IMR-90 (cell line): ENCODE measurements around the gene ZMIZ1. TPM values are rescaled to one million over a fixed set of nuclear protein-coding genes. Genes with fewer than 3 reads are reported as not detected.

Experiments
- ATAC-seq: fragments of 200-7000 bp; cut with Tn5 transposase; 2 replicates; pipeline ENCODE4 v1.9.1; 2020; ENCODE audit warnings: low read depth, mild to moderate bottlenecking, moderate library complexity
- BruUV-seq: library from RNA; stranded (reverse); fragments of 400-500 nt; replicated peaks from 2 replicates; lab custom pipeline; 2021; lab: Mats Ljungman, UMichigan
- CTCF ChIA-PET: fragments of 300-600 bp; formaldehyde crosslinking; extraction: SDS; loops from one replicate; lab custom pipeline; 2021; ENCODE audit warnings: antibody characterized with exemption; lab: Yijun Ruan, JAX
- POLR2A ChIA-PET: fragments of 300-600 bp; sonication (Branson Sonifier 250); formaldehyde crosslinking; loops from one replicate; lab custom pipeline; 2022; ENCODE audit warnings: antibody characterized with exemption; ENCODE audit not compliant: unreplicated experiment; lab: Charles Lee
- DNase-seq: peaks from one replicate; pipeline ENCODE4 v3.0.0; 2013
- H2AFZ ChIP-seq: replicated peaks from 2 replicates; pipeline ENCODE3; 2013; ENCODE audit warnings: low read length, mild to moderate bottlenecking; ENCODE audit not compliant: poor library complexity
- H2AK5ac ChIP-seq: 2 replicates; pipeline ENCODE4 v1.6.1; 2013; ENCODE audit warnings: low read depth, low read length, inconsistent platforms
- H2AK9ac ChIP-seq: replicated peaks from 2 replicates; pipeline ENCODE3; 2013; ENCODE audit warnings: mild to moderate bottlenecking, low read depth, low read length, moderate library complexity; ENCODE audit not compliant: poor library complexity
- H2BK120ac ChIP-seq: 2 replicates; pipeline ENCODE4 v1.6.1; 2013; ENCODE audit warnings: low read depth, low read length, inconsistent platforms
- H2BK15ac ChIP-seq: 3 replicates; pipeline ENCODE4 v1.6.1; 2013; ENCODE audit warnings: low read depth, low read length, inconsistent platforms
- H2BK20ac ChIP-seq: 2 replicates; pipeline ENCODE4 v1.6.1; 2013; ENCODE audit warnings: low read depth, mild to moderate bottlenecking, inconsistent platforms, low read length, moderate library complexity
- H2BK5ac ChIP-seq: 2 replicates; pipeline ENCODE4 v1.6.1; 2013; ENCODE audit warnings: mild to moderate bottlenecking, low read depth, low read length, inconsistent platforms; ENCODE audit not compliant: poor library complexity, severe bottlenecking
- H3K14ac ChIP-seq: replicated peaks from 2 replicates; pipeline ENCODE4 v1.6.1; 2013; ENCODE audit warnings: low read depth, low read length, inconsistent platforms
- H3K18ac ChIP-seq: 2 replicates; pipeline ENCODE4 v1.6.1; 2013; ENCODE audit warnings: low read depth, low read length, control low read depth
- H3K23ac ChIP-seq: 2 replicates; pipeline ENCODE4 v1.6.1; 2013; ENCODE audit warnings: low read depth, low read length, inconsistent platforms
- H3K27ac ChIP-seq: 2 replicates; pipeline ENCODE4 v1.5.1; 2013; ENCODE audit warnings: mild to moderate bottlenecking, control low read depth, low read length; ENCODE audit not compliant: insufficient read depth
- H3K27me3 ChIP-seq: 2 replicates; pipeline ENCODE4 v1.6.1; 2013; ENCODE audit warnings: low read length; ENCODE audit not compliant: control insufficient read depth, insufficient read depth
- H3K36me3 ChIP-seq: 2 replicates; pipeline ENCODE4 v1.6.1; 2013; ENCODE audit warnings: low read length, mixed read lengths; ENCODE audit not compliant: control insufficient read depth, insufficient read depth
- H3K4ac ChIP-seq: 2 replicates; pipeline ENCODE4 v1.6.1; 2013; ENCODE audit warnings: low read depth, low read length, inconsistent platforms
- H3K4me1 ChIP-seq: 2 replicates; pipeline ENCODE4 v1.6.1; 2013; ENCODE audit warnings: low read length, mixed read lengths; ENCODE audit not compliant: control insufficient read depth, insufficient read depth
- H3K4me2 ChIP-seq: 2 replicates; pipeline ENCODE4 v1.6.1; 2013; ENCODE audit warnings: low read depth, mild to moderate bottlenecking, control low read depth, low read length, moderate library complexity
- H3K4me3 ChIP-seq: 2 replicates; pipeline ENCODE4 v1.5.1; 2013; ENCODE audit warnings: low read depth, mild to moderate bottlenecking, control low read depth, low read length, moderate library complexity; ENCODE audit not compliant: insufficient read depth
- H3K56ac ChIP-seq: 2 replicates; pipeline ENCODE4 v1.6.1; 2013; ENCODE audit warnings: low read length, inconsistent platforms; ENCODE audit not compliant: insufficient read depth; ENCODE audit errors: extremely low read depth
- H3K79me1 ChIP-seq, 2 experiments: 2 replicates each; pipeline ENCODE4 v1.6.1; 2013; ENCODE audit warnings: low read length in 2 of 2, inconsistent platforms in 1 of 2, low read depth in 1 of 2
- H3K9ac ChIP-seq: 2 replicates; pipeline ENCODE4 v1.6.1; 2013; ENCODE audit warnings: low read depth, low read length, control low read depth
- H3K9me1 ChIP-seq: 2 replicates; pipeline ENCODE4 v1.6.1; 2013; ENCODE audit warnings: low read length, inconsistent platforms; ENCODE audit not compliant: insufficient read depth
- H3K9me3 ChIP-seq: 2 replicates; pipeline ENCODE4 v1.6.1; 2013; ENCODE audit warnings: low read length; ENCODE audit not compliant: control insufficient read depth, insufficient read depth
- H4K20me1 ChIP-seq: 2 replicates; pipeline ENCODE4 v1.6.1; 2013; ENCODE audit warnings: low read length, inconsistent platforms; ENCODE audit not compliant: insufficient read depth
- H4K5ac ChIP-seq: 2 replicates; pipeline ENCODE4 v1.6.1; 2013; ENCODE audit warnings: mild to moderate bottlenecking, low read depth, low read length, control low read depth
- H4K8ac ChIP-seq, 2 experiments: 2 replicates each; pipeline ENCODE4 v1.6.1; 2013; ENCODE audit warnings: low read depth in 2 of 2, low read length in 2 of 2, control low read depth in 1 of 2, inconsistent platforms in 1 of 2
- H4K91ac ChIP-seq: 2 replicates; pipeline ENCODE4 v1.6.1; 2013; ENCODE audit warnings: low read depth, low read length, inconsistent platforms; ENCODE audit not compliant: insufficient read depth
- CEBPB ChIP-seq: IDR thresholded peaks from 2 replicates; pipeline ENCODE4 v1.6.1; 2012; ENCODE audit warnings: low read depth, low read length, improper control_type of control experiment
- CHD1 ChIP-seq: IDR thresholded peaks from 2 replicates; pipeline ENCODE4 v1.6.1; 2012; ENCODE audit warnings: low read depth, low read length, improper control_type of control experiment
- MAZ ChIP-seq: IDR thresholded peaks from 2 replicates; pipeline ENCODE4 v1.6.1; 2012; ENCODE audit warnings: low read depth, mild to moderate bottlenecking, low read length, improper control_type of control experiment, moderate library complexity, borderline replicate concordance
- NFE2L2 ChIP-seq: fragments of 150-350 bp; IDR thresholded peaks from 2 replicates; pipeline ENCODE4 v1.6.1; 2016; ENCODE audit warnings: low read depth, mild to moderate bottlenecking, low read length
- RCOR1 ChIP-seq: IDR thresholded peaks from 2 replicates; pipeline ENCODE4 v1.6.1; 2012; ENCODE audit warnings: mild to moderate bottlenecking, low read length, improper control_type of control experiment; ENCODE audit not compliant: insufficient replicate concordance
- SMC3 ChIP-seq: fragments of 150-350 bp; IDR thresholded peaks from 2 replicates; pipeline ENCODE4 v1.6.1; 2016; ENCODE audit warnings: low read depth, mild to moderate bottlenecking, antibody characterized with exemption, low read length, moderate library complexity
- USF2 ChIP-seq: fragments of 150-350 bp; IDR thresholded peaks from 2 replicates; pipeline ENCODE4 v1.6.1; 2017; ENCODE audit warnings: mild to moderate bottlenecking, antibody characterized with exemption, low read length, low read depth
- WGBS, 2 experiments: methylation state at CpG; one replicate each; pipeline versions ENCODE4 v1.1.5 to v1.1.7; 2013; ENCODE audit warnings: missing lambda C conversion rate in 2 of 2; ENCODE audit not compliant: insufficient read length in 1 of 2; ENCODE audit errors: extremely low coverage in 2 of 2; 5-methylcytosine and 5-hydroxymethylcytosine counted together
- dilution Hi-C: fragments of 300-500 bp; cut with HindIII; formaldehyde crosslinking; loops from one replicate; pipeline ENCODE4 v1.14.3; 2018; ENCODE audit warnings: low sequenced_read_pairs; ENCODE audit not compliant: unreplicated experiment
- in situ Hi-C: fragments of 300-500 bp; cut with MboI; formaldehyde crosslinking; loops from 3 replicates; pipeline ENCODE4 v1.14.3; 2019; ENCODE audit warnings: low sequenced_read_pairs, inconsistent platforms, mixed read lengths
- intact Hi-C: fragments of 100-400 bp; cut with micrococcal nuclease; formaldehyde crosslinking; loops from 2 replicates; pipeline ENCODE4 v1.10.0; 2022
- polyA plus RNA-seq, 3 experiments: library from polyadenylated mRNA; depleted of rRNA; stranded (reverse); fragments of >200 nt; gene quantifications; 2 replicates each; pipeline ENCODE4 v1.2.3, GENCODE V29; 2012; ENCODE audit warnings: low replicate concordance in 1 of 3
- total RNA-seq: library from RNA; depleted of rRNA; stranded (reverse); fragments of >200 nt; gene quantifications from 2 replicates; pipeline ENCODE4 v1.2.3, GENCODE V29; 2012

ZMIZ1 gene
- total and polyA plus RNA-seq, 2 of the 4 experiments (the other 2 are of a cell fraction), result 6.6 to 48.7 TPM

DNA sequence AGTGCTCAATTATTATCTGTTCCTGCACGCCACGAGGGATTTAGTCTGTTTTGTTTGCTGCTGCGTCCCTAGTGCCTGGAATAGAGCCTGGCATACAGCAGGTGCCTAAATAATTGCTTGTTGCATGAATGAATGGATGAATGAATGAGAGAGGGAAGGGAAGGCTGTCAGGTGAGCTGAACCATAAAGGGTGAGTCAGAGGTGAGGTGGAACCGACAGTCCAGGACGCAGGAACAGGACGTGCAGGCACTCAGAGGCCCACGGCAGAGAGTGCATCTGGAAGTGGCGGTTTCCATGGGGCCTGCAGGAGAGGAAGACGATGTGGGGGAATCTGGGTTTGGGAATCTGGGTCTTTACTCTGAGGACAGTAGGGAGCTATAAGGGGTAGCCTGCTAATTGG is 260.8 kb downstream of the ZMIZ1 start:
- WGBS, 2 experiments, result 91% methylated on average over 5 of the region's 9 CpGs; no CpG with 5 or more reads in 1 of the 2 experiments
- H4K8ac ChIP-seq, result no peak overlapping the region
- no peak overlapping the region for H4K5ac ChIP-seq
- no peak overlapping the region for H3K27ac ChIP-seq
- no peaks in the 10 kb centered on the region; a peak in 1 of 4 replicates for H3K79me1 ChIP-seq
- H2AK5ac ChIP-seq, result peak overlapping the region; percentile 88; the same call in 1 of the 2 replicates
- no peaks in the 10 kb centered on the region for H3K27me3 ChIP-seq
- CTCF ChIA-PET, result no interaction called here
- no peak overlapping the region for H2BK20ac ChIP-seq
- intact Hi-C loops (no loop called here), in situ Hi-C loops (no loop called here), dilution Hi-C loops (no loop called here)
- DNase-seq (no peak), ATAC-seq (no peak)
- no peaks in the 10 kb centered on the region for H4K20me1 ChIP-seq
- H3K9me1 ChIP-seq, result peaks cover 23% of the 10 kb centered on the region
- no peak overlapping the region for H3K4ac ChIP-seq
- H3K9ac ChIP-seq, result no peak overlapping the region
- H3K14ac ChIP-seq, result no peak overlapping the region
- H3K36me3 ChIP-seq, result no peaks in the 10 kb centered on the region
- no peak overlapping the region for H3K23ac ChIP-seq
- no peak overlapping the region for H3K4me3 ChIP-seq
- H2BK5ac ChIP-seq, result no peak overlapping the region
- no TSS peak for BruUV-seq
- TF ChIP-seq CEBPB (no peak), USF2 (no peak), SMC3 (no peak), RCOR1 (no peak), MAZ (no peak), CHD1 (no peak), NFE2L2 (no peak)
- no peak overlapping the region for H3K56ac ChIP-seq
- peaks cover 6% of the 10 kb centered on the region; the same call in 1 of the 2 replicates for H3K4me1 ChIP-seq
- no peak overlapping the region for H2AK9ac ChIP-seq
- no peaks in the 10 kb centered on the region for H3K9me3 ChIP-seq
- POLR2A ChIA-PET, result no interaction called here
- H2AFZ ChIP-seq, result no peak overlapping the region
- H3K4me2 ChIP-seq, result no peak overlapping the region
- H4K91ac ChIP-seq, result no peak overlapping the region; the same call in 1 of the 2 replicates
- H2BK15ac ChIP-seq, result peak overlapping the region; percentile 42; the same call in 1 of the 3 replicates
- H3K18ac ChIP-seq, result no peak overlapping the region
- peak overlapping the region; percentile 46 for H2BK120ac ChIP-seq
